ENCODE data around the gene ARHGEF16. TPM values are rescaled to one million over a fixed set of nuclear protein-coding genes. Genes with fewer than 3 reads are reported as not detected.

Gene ARHGEF16
- total RNA-seq, 2 donors from 2014 or later, result 47.7 to 64.7 TPM

GRCh38 chr1:3430820-3431219 lies 23.6 kb upstream of the ARHGEF16 start:
- Histone ChIP-seq H3K27me3 (ENCODE audit: control insufficient read depth, insufficient read depth, low read length, poor library complexity, severe bottlenecking) (no peaks in the 10 kb centered on the region), H3K27ac (ENCODE audit: low read depth, low read length) (no peak overlapping the region), H3K4me1 (ENCODE audit: control insufficient read depth, insufficient read depth, low read length) (no peaks in the 10 kb centered on the region), H3K9me3 (ENCODE audit: control insufficient read depth, low read length) (no peaks in the 10 kb centered on the region), H3K9ac (ENCODE audit: extremely low read depth, low read length, poor library complexity, severe bottlenecking) (no peak overlapping the region), H3K4me3 (ENCODE audit: low read length) (no peak overlapping the region), H3K36me3 (ENCODE audit: control insufficient read depth, insufficient read depth, low read length) (no peaks in the 10 kb centered on the region)
- peaks cover 2% of the 10 kb centered on the region for H3K4me1 Mint-ChIP-seq
- WGBS, 2 experiments (ENCODE audit: insufficient coverage in 1 of 2, insufficient read length in 1 of 2), result 87 to 89% methylated on average over 16 to 22 of the region's 22 CpGs
- no peaks in the 10 kb centered on the region for H3K9me3 Mint-ChIP-seq
- DNase-seq, result no peak
- H3K4me3 Mint-ChIP-seq, result no peak overlapping the region
- H3K27ac Mint-ChIP-seq, result no peak overlapping the region
- no peak for TF ChIP-seq CTCF (conservative IDR thresholded peaks at IDR 0.05)
- H3K36me3 Mint-ChIP-seq (ENCODE audit: low read depth), result no peaks in the 10 kb centered on the region
- H3K27me3 Mint-ChIP-seq (ENCODE audit: insufficient read depth), result no peaks in the 10 kb centered on the region

GRCh38 chr1:3431266-3431665 lies 23.2 kb upstream of the ARHGEF16 start:
- DNase-seq, result peak; percentile 86
- H3K27ac ChIP-seq (ENCODE audit: low read depth, low read length), result no peak overlapping the region
- H3K4me1 ChIP-seq (ENCODE audit: control insufficient read depth, insufficient read depth, low read length), result no peaks in the 10 kb centered on the region

GRCh38 chr1:3431686-3432085 lies 22.8 kb upstream of the ARHGEF16 start:
- no peaks in the 10 kb centered on the region for H3K4me1 ChIP-seq (ENCODE audit: control insufficient read depth, insufficient read depth, low read length)
- no peak overlapping the region for H3K9ac ChIP-seq (ENCODE audit: extremely low read depth, low read length, poor library complexity, severe bottlenecking)
- no peaks in the 10 kb centered on the region for H3K27me3 ChIP-seq (ENCODE audit: control insufficient read depth, insufficient read depth, low read length, poor library complexity, severe bottlenecking)
- WGBS, 2 experiments (ENCODE audit: insufficient coverage in 1 of 2, insufficient read length in 1 of 2), result 88 to 91% methylated on average over 15 to 17 of the region's 17 CpGs
- DNase-seq, result no peak
- Mint-ChIP-seq H3K27ac (no peak overlapping the region), H3K36me3 (ENCODE audit: low read depth) (no peaks in the 10 kb centered on the region), H3K9me3 (no peaks in the 10 kb centered on the region), H3K27me3 (ENCODE audit: insufficient read depth) (no peaks in the 10 kb centered on the region), H3K4me3 (no peak overlapping the region), H3K4me1 (peaks cover 2% of the 10 kb centered on the region)
- no peaks in the 10 kb centered on the region for H3K9me3 ChIP-seq (ENCODE audit: control insufficient read depth, low read length)
- H3K36me3 ChIP-seq (ENCODE audit: control insufficient read depth, insufficient read depth, low read length), result no peaks in the 10 kb centered on the region
- no peak overlapping the region for H3K27ac ChIP-seq (ENCODE audit: low read depth, low read length)
- no peak overlapping the region for H3K4me3 ChIP-seq (ENCODE audit: low read length)
- no peak for TF ChIP-seq CTCF (conservative IDR thresholded peaks at IDR 0.05)

More at GRCh38 chr1:3431266-3431665, 23.2 kb upstream of the ARHGEF16 start:
- peak; percentile 81 for TF ChIP-seq CTCF (conservative IDR thresholded peaks at IDR 0.05)
- Histone ChIP-seq H3K36me3 (ENCODE audit: control insufficient read depth, insufficient read depth, low read length) (no peaks in the 10 kb centered on the region), H3K9me3 (ENCODE audit: control insufficient read depth, low read length) (no peaks in the 10 kb centered on the region), H3K9ac (ENCODE audit: extremely low read depth, low read length, poor library complexity, severe bottlenecking) (no peak overlapping the region), H3K4me3 (ENCODE audit: low read length) (no peak overlapping the region), H3K27me3 (ENCODE audit: control insufficient read depth, insufficient read depth, low read length, poor library complexity, severe bottlenecking) (no peaks in the 10 kb centered on the region)
- Mint-ChIP-seq H3K27ac (no peak overlapping the region), H3K36me3 (ENCODE audit: low read depth) (no peaks in the 10 kb centered on the region), H3K4me3 (no peak overlapping the region), H3K9me3 (no peaks in the 10 kb centered on the region), H3K27me3 (ENCODE audit: insufficient read depth) (no peaks in the 10 kb centered on the region), H3K4me1 (peaks cover 2% of the 10 kb centered on the region)
- 72 to 92% methylated on average over 2 to 11 of the region's 12 CpGs for WGBS, 2 experiments (ENCODE audit: insufficient coverage in 1 of 2, insufficient read length in 1 of 2)

Data from endodermal cell (in vitro differentiated cells).